Cortex of kidney (tissue), 1 donor: Measurements from ENCODE around the gene MAMDC2.

Source experiments
- DNase-seq: peaks from one replicate; lab custom pipeline; 2025; lab: John Stamatoyannopoulos, UW

Gene MAMDC2

DNA sequence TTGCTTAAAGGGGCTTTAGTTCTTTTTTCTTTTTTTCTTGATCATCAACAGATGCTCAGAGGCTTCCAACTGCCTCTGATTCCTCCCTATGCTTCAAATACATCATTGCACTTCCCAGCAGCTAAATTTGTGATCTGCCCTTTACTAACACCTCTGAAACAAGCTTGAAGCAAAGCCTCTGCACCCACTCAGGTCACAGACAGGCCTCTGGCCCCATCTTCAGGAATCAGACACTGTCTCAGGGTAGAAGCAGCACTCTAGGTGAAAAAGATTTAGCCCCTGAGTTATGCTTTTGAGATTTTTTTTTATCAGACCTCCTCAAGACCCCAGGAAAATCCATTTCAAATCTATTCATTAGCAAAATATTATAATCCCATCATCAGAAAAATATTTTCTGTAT, 91.5 kb downstream of the MAMDC2 start:
- no peak for DNase-seq

DNA sequence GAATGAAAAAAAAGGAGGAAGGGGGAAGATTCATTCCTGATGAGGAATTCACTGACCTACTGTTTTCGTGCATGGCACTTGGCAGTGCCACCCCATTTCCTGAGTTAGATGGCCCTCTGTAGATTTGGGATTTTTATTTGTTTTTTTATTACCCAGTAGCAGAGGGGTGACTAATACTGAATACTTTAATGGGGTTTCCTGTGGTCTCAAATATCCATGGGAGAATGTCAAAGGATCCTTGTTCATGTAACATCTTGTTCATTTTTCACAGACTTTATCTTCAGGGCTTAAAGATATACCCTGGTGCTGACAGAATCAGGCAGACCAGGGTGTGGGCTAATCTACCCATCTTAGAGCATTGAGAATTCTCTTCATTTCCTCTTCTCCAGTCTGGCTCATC, 93.0 kb downstream of the MAMDC2 start:
- no peak for DNase-seq

GRCh38 chr9:70137577-70137976, 93.9 kb downstream of the MAMDC2 start:
- DNase-seq = no peak

DNA sequence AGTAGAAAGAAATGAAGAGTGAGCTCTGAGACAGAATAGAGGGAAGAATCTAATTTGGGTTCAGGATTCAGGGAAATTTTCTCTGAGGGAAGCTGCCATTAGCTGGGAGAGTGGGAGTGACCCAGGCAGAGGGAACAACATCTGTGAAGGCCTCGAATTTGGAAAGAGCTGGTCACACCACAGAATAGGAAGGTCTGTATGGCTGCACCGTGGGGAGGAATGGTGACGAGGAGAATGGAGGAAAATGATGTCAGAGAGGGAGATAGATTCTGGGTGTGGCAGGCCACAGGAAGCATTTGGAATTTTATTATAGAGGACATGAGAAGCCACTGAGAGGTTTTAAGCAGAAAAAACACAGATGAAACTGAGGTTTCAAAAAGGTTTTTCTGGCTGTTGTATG, 98.5 kb downstream of the MAMDC2 start:
- no peak for DNase-seq

GRCh38 chr9:70143394-70144130, 99.9 kb downstream of the MAMDC2 start:
- DNase-seq = no peak

DNA sequence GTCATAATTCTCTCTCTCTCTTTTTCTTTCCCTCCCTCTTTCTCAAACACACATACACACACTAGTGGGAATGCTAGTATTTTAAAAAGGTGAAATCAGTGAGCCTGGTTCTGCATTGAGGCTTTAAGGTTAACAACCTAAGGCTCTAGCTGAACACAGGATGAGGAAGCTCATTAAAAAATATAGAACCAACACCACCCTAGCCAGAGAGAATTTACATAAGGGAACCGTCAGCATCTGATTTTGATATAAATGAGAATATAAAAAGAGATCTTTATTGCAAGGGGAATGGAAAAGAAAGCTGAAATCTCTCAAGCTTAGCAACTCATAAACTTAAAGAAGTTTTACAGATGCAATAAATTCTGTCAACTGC, 100.5 kb downstream of the MAMDC2 start:
- DNase-seq = no peak

DNA sequence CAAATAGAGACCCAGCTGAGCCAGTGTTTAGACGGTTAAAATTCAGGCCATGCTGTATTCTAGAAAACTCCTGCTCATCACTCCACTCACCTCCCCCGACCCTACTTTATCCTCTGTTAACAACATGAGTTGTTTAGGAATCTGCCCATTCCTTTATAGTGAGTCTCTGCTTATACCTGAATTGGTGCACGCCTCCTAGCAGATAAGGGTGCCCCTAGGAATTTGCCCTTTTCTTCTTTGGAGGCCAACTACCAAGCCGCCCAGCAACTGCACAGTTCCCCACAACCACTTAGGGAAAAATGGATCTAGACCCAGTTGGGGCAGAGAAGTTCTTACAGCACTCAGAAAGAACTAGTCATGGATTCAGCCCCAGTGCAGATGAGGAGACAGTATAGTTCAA, 102.3 kb downstream of the MAMDC2 start:
- no peak for DNase-seq

DNA sequence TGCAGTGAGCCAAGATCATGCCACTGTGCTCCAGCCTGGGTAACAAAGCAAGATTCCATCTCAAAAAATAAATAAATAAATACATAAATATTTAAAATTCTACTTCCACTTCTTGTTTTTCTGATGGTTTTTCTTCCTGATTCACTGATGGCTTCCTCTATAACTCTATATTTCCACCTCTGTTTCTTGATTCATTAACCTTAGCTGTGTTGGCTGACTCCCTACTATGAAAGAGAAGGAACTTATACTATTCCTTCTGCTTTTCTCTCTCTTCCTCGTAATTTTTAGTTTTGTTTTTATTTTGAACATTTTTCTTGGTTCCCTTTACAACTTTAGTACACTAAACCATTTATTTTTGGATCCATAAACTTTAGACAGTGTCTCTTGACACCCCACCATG, 103.5 kb downstream of the MAMDC2 start:
- no peak for DNase-seq

DNA sequence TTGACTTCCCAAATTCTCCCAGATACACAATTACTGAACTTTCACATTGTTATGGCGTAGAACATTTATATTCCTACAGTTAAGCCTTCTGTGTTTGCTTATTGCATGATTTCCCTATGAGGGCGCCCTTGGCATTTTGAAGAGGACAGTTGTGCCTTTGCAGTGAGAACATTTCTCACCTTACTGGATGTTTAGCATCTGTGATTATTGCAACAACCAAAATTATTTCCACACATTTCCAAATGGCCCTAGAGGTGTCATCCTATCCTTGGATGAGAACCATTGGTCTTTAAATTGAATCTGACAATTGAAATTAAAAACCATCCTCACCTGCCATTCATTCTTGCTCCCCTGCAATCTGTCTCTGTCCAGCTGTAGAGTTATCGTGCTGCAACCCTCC, 104.0 kb downstream of the MAMDC2 start:
- no peak for DNase-seq

GRCh38 chr9:70152350-70152749, 108.7 kb downstream of the MAMDC2 start:
- DNase-seq = no peak

GRCh38 chr9:70156729-70157128, 113.1 kb downstream of the MAMDC2 start:
- DNase-seq = no peak

- no peak for DNase-seq
Observed at GRCh38 chr9:70159630-70160029, 116.0 kb downstream of the MAMDC2 start.

- no peak for DNase-seq
Observed at GRCh38 chr9:70160686-70161600, 117.3 kb downstream of the MAMDC2 start.

DNA sequence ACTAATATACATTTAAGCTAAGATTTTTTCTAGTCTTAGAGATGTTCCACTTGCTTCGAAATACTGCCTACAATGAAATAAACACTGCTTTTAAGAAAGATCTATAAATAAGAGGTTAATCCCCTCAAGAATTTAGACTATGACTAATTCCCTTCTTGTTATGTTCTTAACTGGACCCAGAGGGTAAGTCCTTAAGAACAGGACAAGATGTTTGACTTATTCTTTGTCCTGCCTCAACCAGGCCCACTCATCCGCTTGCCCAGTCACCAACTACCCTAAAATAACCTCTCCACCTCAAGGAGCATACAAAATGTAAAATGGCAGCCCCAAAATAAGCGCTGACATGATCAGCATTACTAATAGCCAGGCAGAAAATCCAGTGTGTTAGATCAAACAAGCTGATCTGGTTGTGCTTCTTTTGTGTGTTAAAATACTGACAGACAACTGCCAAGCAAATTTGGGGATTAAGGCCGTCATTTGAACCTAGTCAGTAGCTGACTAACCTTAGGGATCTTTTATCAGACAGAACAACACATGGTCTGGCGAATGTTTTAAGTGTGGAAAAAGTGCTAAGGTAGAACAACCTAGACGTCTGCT, 121.5 kb downstream of the MAMDC2 start:
- no peak for DNase-seq

- no peak for DNase-seq
Observed at GRCh38 chr9:70168521-70168920, 124.9 kb downstream of the MAMDC2 start.

DNA sequence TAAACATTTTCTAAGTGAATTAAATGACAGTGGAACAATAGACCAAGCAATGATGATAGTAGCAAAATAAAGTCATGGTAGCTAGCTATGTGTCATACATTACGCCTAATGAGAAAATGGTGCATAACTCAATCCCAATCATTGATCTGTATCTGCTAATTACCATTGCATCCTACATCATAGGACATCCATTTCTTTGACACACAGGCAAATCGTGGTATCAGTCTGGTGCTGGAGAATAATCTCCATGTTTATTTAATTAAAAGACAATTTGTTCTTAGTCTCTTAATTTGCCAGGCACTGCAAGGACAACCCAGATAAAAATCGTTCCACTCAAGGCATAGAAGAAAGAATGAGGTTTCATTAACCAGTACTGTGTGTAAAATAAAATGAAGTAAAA, 125.6 kb downstream of the MAMDC2 start:
- DNase-seq = no peak

- DNase-seq = no peak
Observed at GRCh38 chr9:70170151-70170790, 126.6 kb downstream of the MAMDC2 start.

DNA sequence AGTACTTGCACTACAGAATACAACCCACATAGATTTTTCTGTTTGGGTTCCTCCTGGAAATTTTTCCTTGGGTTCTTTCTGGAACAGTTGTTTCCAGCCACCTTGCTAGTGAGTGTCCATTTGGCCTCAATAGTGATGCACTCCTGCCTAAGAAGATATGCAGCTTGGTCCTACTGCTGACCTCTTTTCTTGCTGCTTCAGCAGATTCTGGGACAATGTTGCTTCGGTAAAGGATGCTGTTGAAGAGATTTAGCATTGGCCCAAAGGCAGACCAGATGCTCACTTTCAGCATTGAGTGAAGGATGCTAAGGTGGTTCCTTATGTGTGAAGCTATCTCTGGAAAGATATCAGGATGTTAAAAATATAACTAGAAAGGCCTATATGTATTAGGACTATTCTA, 128.9 kb downstream of the MAMDC2 start:
- DNase-seq = no peak

- no peak for DNase-seq
Observed at GRCh38 chr9:70177121-70177520, 133.5 kb downstream of the MAMDC2 start.

DNA sequence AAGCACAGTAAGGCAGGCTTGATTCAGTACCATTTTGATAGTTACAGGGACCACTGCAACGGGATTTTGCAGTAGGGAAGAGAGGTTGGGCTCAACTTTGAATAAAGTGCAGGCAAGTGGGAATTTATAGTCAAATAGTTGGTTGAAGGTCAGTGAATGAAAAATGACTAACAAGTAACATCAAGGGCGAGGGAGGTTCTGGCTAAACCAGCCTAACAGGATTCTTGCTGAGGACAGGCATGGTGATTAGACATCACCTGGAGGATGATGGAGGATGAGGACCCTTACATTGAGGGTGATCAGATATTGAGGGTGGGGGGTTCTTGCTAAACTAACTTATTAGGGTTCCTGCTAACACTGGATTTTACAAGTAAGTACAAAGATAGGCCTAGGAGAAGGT, 149.1 kb downstream of the MAMDC2 start:
- DNase-seq = no peak

- DNase-seq = no peak
Observed at GRCh38 chr9:70195456-70195855, 151.8 kb downstream of the MAMDC2 start.

DNA sequence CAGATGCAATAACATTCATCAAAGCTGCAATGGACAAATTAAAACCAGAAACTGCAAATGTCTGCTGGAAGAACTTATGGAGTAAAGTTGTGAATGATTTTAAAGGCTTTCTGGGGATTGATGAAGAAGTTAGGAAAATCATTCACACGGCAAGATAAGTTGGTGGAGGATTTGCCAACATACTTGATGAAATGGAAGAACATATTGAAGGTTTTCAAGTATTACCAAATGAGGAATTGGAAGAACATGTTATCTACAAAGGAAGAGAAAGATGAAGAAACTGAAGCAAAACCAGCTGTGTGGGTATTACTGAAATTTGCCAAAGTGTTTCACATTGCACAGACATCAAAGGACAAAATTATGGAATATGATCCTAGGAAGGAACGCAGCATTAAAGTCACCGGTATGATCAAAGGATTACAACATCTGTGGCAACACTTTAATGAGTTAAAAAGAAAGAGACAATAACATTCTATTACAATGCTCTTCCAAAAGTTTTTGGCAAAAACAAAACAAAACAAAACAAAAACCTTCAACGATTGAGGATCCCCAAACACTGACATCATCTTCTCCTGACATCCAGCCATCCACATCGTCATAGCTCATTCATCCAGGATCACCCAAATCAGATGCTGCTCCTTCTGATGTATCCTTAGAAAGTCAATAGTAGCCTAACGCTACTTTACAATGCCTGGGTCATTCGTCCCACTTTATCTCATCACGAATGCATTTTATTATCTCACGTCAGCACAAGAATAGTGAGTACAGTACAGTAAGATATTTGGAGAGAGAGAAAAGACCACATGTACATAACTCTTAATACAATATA, 153.8 kb downstream of the MAMDC2 start:
- DNase-seq = no peak
